Caki2 (cell line): Measurements from ENCODE around the gene BAX. TPM values are rescaled to one million over a fixed set of nuclear protein-coding genes. Genes with fewer than 3 reads are reported as not detected.
A peak's percentile ranks its signal among the peaks of the same experiment; 100 is the strongest.

Experiments used
- DNase-seq: peaks from one replicate; pipeline ENCODE4 v3.0.0-alpha.2; 2015; ENCODE audit warnings: low read depth
- in situ Hi-C: cut with HindIII; loops from 2 replicates; pipeline ENCODE4 v1.10.0; 2016; ENCODE audit warnings: low sequenced_read_pairs, low pct_unique_long_range_greater_than_20kb, mixed read lengths
- total RNA-seq: library from RNA; depleted of rRNA; stranded (reverse); fragments of >200 nt; shearing (Covaris generic); gene quantifications from 2 replicates; pipeline ENCODE4 v1.2.3, GENCODE V29; 2014; ENCODE audit warnings: low replicate concordance

Gene BAX
- total RNA-seq, 1 experiment from 2014 or later = 188 TPM

GRCh38 chr19:48958006-48958405, 3.3 kb downstream of the BAX start:
- in situ Hi-C loops = no loop called here

GRCh38 chr19:48959341-48960239, 4.9 kb downstream of the BAX start:
- DNase-seq = no peak
- in situ Hi-C loops = no loop called here

More at GRCh38 chr19:48958006-48958405, 3.3 kb downstream of the BAX start:
- DNase-seq = no peak

- in situ Hi-C loops = no loop called here
- peak; percentile 63 for DNase-seq
Measured at GRCh38 chr19:48961051-48961649, 6.5 kb downstream of the BAX start.

- in situ Hi-C loops = no loop called here
Measured at GRCh38 chr19:48961673-48962028, 7.0 kb downstream of the BAX start.

GRCh38 chr19:48962029-48962848, 7.6 kb downstream of the BAX start:
- DNase-seq = peak; percentile 92
- in situ Hi-C loops = no loop called here

More at GRCh38 chr19:48961673-48962028, 7.0 kb downstream of the BAX start:
- DNase-seq = no peak

- no peak for DNase-seq
- in situ Hi-C loops = no loop called here
Measured at GRCh38 chr19:48962849-48963165, 8.1 kb downstream of the BAX start.

- DNase-seq = peak; percentile 89
- in situ Hi-C loops = no loop called here
Measured at GRCh38 chr19:48963371-48964204, 8.9 kb downstream of the BAX start.

- in situ Hi-C loops = no loop called here
- peak; percentile 65 for DNase-seq
Measured at GRCh38 chr19:48964205-48965039, 9.7 kb downstream of the BAX start.

GRCh38 chr19:48965040-48965805, 10.5 kb downstream of the BAX start, which contains the start of gene FTL:
Gene FTL, plus strand, starts transcription at chr19:48965309. Its CDS starts 199 bp downstream, at chr19:48965508.
- in situ Hi-C loops = no loop called here
- DNase-seq = peak; percentile 97

GRCh38 chr19:48965806-48966540, 11.3 kb downstream of the BAX start:
- DNase-seq = peak; percentile 74
- in situ Hi-C loops = no loop called here

- in situ Hi-C loops = no loop called here
- DNase-seq = peak; percentile 50
Measured at GRCh38 chr19:48966541-48967345, 12.1 kb downstream of the BAX start.

GRCh38 chr19:48967346-48968178, 12.9 kb downstream of the BAX start:
- in situ Hi-C loops = no loop called here
- peak; percentile 73 for DNase-seq

- in situ Hi-C loops = no loop called here
- no peak for DNase-seq
Measured at GRCh38 chr19:48968179-48968661, 13.5 kb downstream of the BAX start.

GRCh38 chr19:48968813-48969218, 14.1 kb downstream of the BAX start:
- in situ Hi-C loops = no loop called here
- no peak for DNase-seq
